Measurements from ENCODE around the gene PHF19.

- TF ChIP-seq EZH2 (IDR thresholded peaks at IDR 0.05): no peak
- no peak for TF ChIP-seq POLR2AphosphoS5 (IDR thresholded peaks at IDR 0.05; ENCODE audit: borderline replicate concordance, low read depth, low read length)
- TF ChIP-seq FOXP2 (optimal IDR thresholded peaks at IDR 0.05; ENCODE audit: control extremely low read depth, extremely low read length, insufficient read depth): no peak
These were observed 10.3 kb downstream of the PHF19 start for GRCh38 chr9:120866651-120867050.
